Fibroblast of upper back skin (primary cell): ENCODE data around the gene DDX60.

ENCODE experiments used
- DNase-seq: peaks from one replicate; pipeline ENCODE4 v3.0.0-alpha.2; 2013

The DDX60 gene

GRCh38 chr4:168203233-168203911, 115.2 kb downstream of the DDX60 start:
- DNase-seq = no peak

GRCh38 chr4:168200685-168201084, 117.9 kb downstream of the DDX60 start:
- DNase-seq = no peak

GRCh38 chr4:168199260-168199957, 119.1 kb downstream of the DDX60 start:
- DNase-seq = no peak

GRCh38 chr4:168197926-168198325, 120.6 kb downstream of the DDX60 start:
- DNase-seq = peak; percentile 55

- DNase-seq = no peak
Observed at GRCh38 chr4:168188754-168189153, 129.8 kb downstream of the DDX60 start.

GRCh38 chr4:168183717-168184571, 134.6 kb downstream of the DDX60 start:
- peak; percentile 53 for DNase-seq

- DNase-seq = no peak
Observed at GRCh38 chr4:168177546-168178149, 140.9 kb downstream of the DDX60 start.

GRCh38 chr4:168174308-168174707, 144.2 kb downstream of the DDX60 start:
- no peak for DNase-seq

GRCh38 chr4:168167714-168168284, 150.8 kb downstream of the DDX60 start:
- DNase-seq = peak; percentile 16
